B cell (primary cell): ENCODE data around the gene TECPR2. TPM values are rescaled to one million over a fixed set of nuclear protein-coding genes. Genes with fewer than 3 reads are reported as not detected.

Experiments used
- ATAC-seq: fragments of 200-7000 bp; cut with Tn5 transposase; one replicate; pipeline ENCODE4 v1.10.0; 2021; ENCODE audit warnings: low read depth, mild to moderate bottlenecking, moderate number of reproducible peaks, moderate library complexity
- CTCF ChIA-PET: fragments of 350-600 bp; sonication (Branson Sonifier 250); formaldehyde crosslinking; loops from one replicate; lab custom pipeline; 2021; ENCODE audit warnings: antibody characterized with exemption, inconsistent platforms; lab: Charles Lee
- POLR2A ChIA-PET: fragments of 350-600 bp; sonication (Branson Sonifier 250); formaldehyde crosslinking; loops from one replicate; lab custom pipeline; 2021; ENCODE audit warnings: antibody characterized with exemption; lab: Charles Lee
- DNase-seq: peaks from one replicate; pipeline ENCODE4 v3.0.0; 2013
- H2AFZ ChIP-seq: 2 replicates; pipeline ENCODE4 v1.6.1; 2012; ENCODE audit warnings: mild to moderate bottlenecking, low read depth, low read length; ENCODE audit not compliant: insufficient read depth, poor library complexity, severe bottlenecking
- H3K27ac ChIP-seq, 2 donors: 1 replicate in 1 of 2; 2 replicates in 1 of 2; pipeline ENCODE4 v1.5.1; 2012 to 2013; ENCODE audit warnings: low read length in 2 of 2, mild to moderate bottlenecking in 2 of 2, moderate library complexity in 1 of 2
- H3K27me3 ChIP-seq, 4 experiments: fragments of 200-600 bp in 1 of 4; sonication (generic) in 1 of 4; replicated peaks in 1 of 4; 1 replicate in 2 of 4; 2 replicates in 2 of 4; pipeline versions ENCODE4 v1.6.1 to v1.7.0; 2013 to 2016; ENCODE audit warnings: low read length in 3 of 4, mild to moderate bottlenecking in 2 of 4, mixed read lengths in 1 of 4, moderate library complexity in 1 of 4; ENCODE audit not compliant: insufficient read depth in 4 of 4, control insufficient read depth in 3 of 4; ENCODE audit errors: control extremely low read depth in 1 of 4
- H3K36me3 ChIP-seq, 2 experiments: replicated peaks in 1 of 2; 1 replicate in 1 of 2; 2 replicates in 1 of 2; pipeline versions ENCODE4 v1.6.1 to v1.7.1; 2013; ENCODE audit warnings: low read length in 1 of 2; ENCODE audit not compliant: insufficient read depth in 2 of 2, control insufficient read depth in 1 of 2; ENCODE audit errors: control extremely low read depth in 1 of 2, extremely low read depth in 1 of 2
- H3K4me1 ChIP-seq, 2 donors: fragments of 200-600 bp in 1 of 2; sonication (generic) in 1 of 2; 1 replicate in 1 of 2; 2 replicates in 1 of 2; pipeline versions ENCODE4 v1.5.1 to v1.6.1; 2013 to 2017; ENCODE audit warnings: low read length in 2 of 2; ENCODE audit not compliant: control insufficient read depth in 2 of 2, insufficient read depth in 2 of 2
- H3K4me2 ChIP-seq: replicated peaks from 2 replicates; pipeline ENCODE3; 2012; ENCODE audit warnings: mild to moderate bottlenecking, low read depth, low read length; ENCODE audit not compliant: poor library complexity, severe bottlenecking
- H3K4me3 ChIP-seq, 5 experiments: fragments of 200-600 bp in 1 of 5; sonication (generic) in 1 of 5; 1 replicate in 3 of 5; 2 replicates in 2 of 5; pipeline versions ENCODE4 v1.5.1 to v1.7.0; 2011 to 2016; ENCODE audit warnings: low read length in 4 of 5, mild to moderate bottlenecking in 4 of 5, low read depth in 2 of 5, control low read depth in 1 of 5, moderate library complexity in 1 of 5; ENCODE audit not compliant: insufficient read depth in 1 of 5; ENCODE audit errors: control extremely low read depth in 1 of 5, extremely low read depth in 1 of 5
- H3K79me2 ChIP-seq: fragments of 200-600 bp; sonication (generic); one replicate; pipeline ENCODE4 v1.6.0; 2016; ENCODE audit warnings: low read length; ENCODE audit not compliant: control insufficient read depth, insufficient read depth
- H3K9ac ChIP-seq: fragments of 200-600 bp; sonication (generic); 2 replicates; pipeline ENCODE4 v1.6.1; 2017; ENCODE audit warnings: mild to moderate bottlenecking, low read length, moderate library complexity
- H3K9me3 ChIP-seq, 3 donors: one replicate each; pipeline versions ENCODE4 v1.6.1 to v1.7.1; 2013; ENCODE audit warnings: low read length in 2 of 3; ENCODE audit not compliant: control insufficient read depth in 2 of 3, insufficient read depth in 1 of 3; ENCODE audit errors: control extremely low read depth in 1 of 3
- H4K20me1 ChIP-seq: 2 replicates; pipeline ENCODE4 v1.6.0; 2012; ENCODE audit warnings: mild to moderate bottlenecking, low read length; ENCODE audit not compliant: insufficient read depth, control insufficient read depth, poor library complexity, severe bottlenecking
- H3K27ac Mint-ChIP-seq: one replicate; pipeline ENCODE4 v1.8.0; 2021; ENCODE audit warnings: mixed read lengths
- H3K27me3 Mint-ChIP-seq: one replicate; pipeline ENCODE4 v1.8.0; 2021; ENCODE audit warnings: mixed read lengths
- H3K4me1 Mint-ChIP-seq: one replicate; pipeline ENCODE4 v1.8.0; 2021; ENCODE audit warnings: mixed read lengths
- H3K4me3 Mint-ChIP-seq: one replicate; pipeline ENCODE4 v1.8.0; 2021; ENCODE audit warnings: mixed read lengths
- H3K9me3 Mint-ChIP-seq: one replicate; pipeline ENCODE4 v1.8.0; 2022; ENCODE audit warnings: mixed read lengths; ENCODE audit not compliant: insufficient read depth
- EZH2 ChIP-seq: IDR thresholded peaks from 2 replicates; pipeline ENCODE4 v1.6.1; 2012; ENCODE audit warnings: borderline replicate concordance, low read depth, mild to moderate bottlenecking, moderate library complexity, low read length; ENCODE audit not compliant: insufficient read depth, poor library complexity, severe bottlenecking
- WGBS: methylation state at CpG from one replicate; pipeline ENCODE4 v1.1.5; 2013; ENCODE audit warnings: missing lambda C conversion rate; ENCODE audit not compliant: insufficient coverage; 5-methylcytosine and 5-hydroxymethylcytosine counted together
- intact Hi-C: fragments of 100-400 bp; cut with micrococcal nuclease; formaldehyde crosslinking; loops from one replicate; pipeline ENCODE4 v1.10.0; 2022
- polyA plus RNA-seq: library from polyadenylated mRNA; depleted of rRNA; stranded (reverse); fragments of >200 nt; gene quantifications from 2 replicates; pipeline ENCODE4 v1.2.3, GENCODE V29; 2012
- total RNA-seq, 2 donors: library from RNA; stranded (reverse); fragments of 120-200 nt in 1 of 2; gene quantifications; 1 replicate in 1 of 2; 2 replicates in 1 of 2; pipeline versions ENCODE4 v1.2.3 to v1.2.4, GENCODE V29; 2013 to 2022
- TF ChIP-seq, protein P1 (sequence below): fragments of 200-600 bp; IDR thresholded peaks from one replicate; pipeline ENCODE4 v1.8.0; 2022; ENCODE audit warnings: antibody characterized with exemption, mild to moderate bottlenecking

Gene TECPR2
- total and polyA plus RNA-seq, 2 donors (not counting 1 experiment from before 2014, with no cell fraction given) = 4.7 to 10.8 TPM

DNA sequence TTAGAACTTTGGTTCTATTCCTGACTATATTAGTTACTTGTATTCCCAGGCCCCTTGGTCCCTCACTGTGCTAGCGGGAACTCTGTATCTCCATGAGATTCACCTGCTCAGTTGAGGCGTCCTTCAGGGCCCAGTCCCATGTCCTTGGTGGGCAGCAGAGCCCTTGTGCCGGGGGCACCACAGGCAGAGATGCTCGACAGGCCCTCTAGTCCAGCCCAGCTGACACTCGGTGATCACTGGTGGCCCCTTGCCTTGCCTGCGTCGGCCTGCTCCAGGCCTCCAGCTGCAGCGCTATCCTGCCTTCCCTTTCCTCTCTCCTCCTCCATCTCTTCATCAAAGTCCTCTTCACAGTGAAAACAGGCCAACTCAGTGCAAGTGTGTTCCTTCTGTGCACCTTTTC, 76.8 kb downstream of the TECPR2 start:
- intact Hi-C loops = no loop called here
- H2AFZ ChIP-seq = no peak overlapping the region
- TF ChIP-seq EZH2 = no peak
- TF ChIP-seq, protein P1, sequence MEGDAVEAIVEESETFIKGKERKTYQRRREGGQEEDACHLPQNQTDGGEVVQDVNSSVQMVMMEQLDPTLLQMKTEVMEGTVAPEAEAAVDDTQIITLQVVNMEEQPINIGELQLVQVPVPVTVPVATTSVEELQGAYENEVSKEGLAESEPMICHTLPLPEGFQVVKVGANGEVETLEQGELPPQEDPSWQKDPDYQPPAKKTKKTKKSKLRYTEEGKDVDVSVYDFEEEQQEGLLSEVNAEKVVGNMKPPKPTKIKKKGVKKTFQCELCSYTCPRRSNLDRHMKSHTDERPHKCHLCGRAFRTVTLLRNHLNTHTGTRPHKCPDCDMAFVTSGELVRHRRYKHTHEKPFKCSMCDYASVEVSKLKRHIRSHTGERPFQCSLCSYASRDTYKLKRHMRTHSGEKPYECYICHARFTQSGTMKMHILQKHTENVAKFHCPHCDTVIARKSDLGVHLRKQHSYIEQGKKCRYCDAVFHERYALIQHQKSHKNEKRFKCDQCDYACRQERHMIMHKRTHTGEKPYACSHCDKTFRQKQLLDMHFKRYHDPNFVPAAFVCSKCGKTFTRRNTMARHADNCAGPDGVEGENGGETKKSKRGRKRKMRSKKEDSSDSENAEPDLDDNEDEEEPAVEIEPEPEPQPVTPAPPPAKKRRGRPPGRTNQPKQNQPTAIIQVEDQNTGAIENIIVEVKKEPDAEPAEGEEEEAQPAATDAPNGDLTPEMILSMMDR = no peak
- H3K36me3 ChIP-seq = peaks cover 0 to 14% of the 10 kb centered on the region in 2 experiments
- no peaks in the 10 kb centered on the region for H3K9me3 ChIP-seq
- DNase-seq (no peak), ATAC-seq (no peak)
- H3K4me1 Mint-ChIP-seq = peaks cover 3% of the 10 kb centered on the region
- no peak overlapping the region for H3K4me3 Mint-ChIP-seq
- H3K4me2 ChIP-seq = no peak overlapping the region
- CTCF ChIA-PET = interaction anchor here (0.6 to 6.2 kb wide), 5 partner anchors 9 to 639 kb away, joined by 3 to 118 read pairs (median 17); no protein-coding TSS in a partner anchor
- no peak overlapping the region for H3K4me3 ChIP-seq
- no peak overlapping the region for H3K27ac Mint-ChIP-seq
- peaks cover 4 to 6% of the 10 kb centered on the region in 2 donors for H3K4me1 ChIP-seq
- no peak overlapping the region for H3K27ac ChIP-seq
- no peaks in the 10 kb centered on the region for H3K79me2 ChIP-seq
- no peaks in the 10 kb centered on the region for H3K27me3 ChIP-seq
- peaks cover 6% of the 10 kb centered on the region for H4K20me1 ChIP-seq
- H3K9ac ChIP-seq = no peak overlapping the region
- POLR2A ChIA-PET = no interaction called here
- H3K9me3 Mint-ChIP-seq = no peaks in the 10 kb centered on the region
- no peaks in the 10 kb centered on the region for H3K27me3 Mint-ChIP-seq
- 99% methylated on average over 8 of the region's 8 CpGs for WGBS

DNA sequence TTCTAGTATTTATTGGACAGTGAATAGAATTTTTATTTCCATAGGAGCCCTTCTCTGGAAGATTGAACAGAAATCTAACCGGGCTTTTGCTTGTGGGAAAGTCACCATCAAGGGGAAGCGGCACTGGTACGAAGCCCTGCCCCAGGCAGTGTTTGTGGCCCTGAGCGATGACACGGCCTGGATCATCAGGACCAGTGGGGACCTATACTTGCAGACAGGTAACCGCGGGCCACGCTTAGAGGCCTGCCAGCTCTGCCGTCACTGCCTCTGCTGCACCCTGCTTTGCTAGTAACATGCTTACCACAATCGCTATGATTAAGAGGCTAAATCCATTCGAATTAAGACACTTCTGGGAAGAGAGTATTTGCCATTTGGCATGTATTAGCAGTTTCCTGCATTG, 77.7 kb downstream of the TECPR2 start:
- no peak overlapping the region for H3K27ac ChIP-seq
- WGBS = 98% methylated on average over 9 of the region's 11 CpGs
- H3K4me2 ChIP-seq = no peak overlapping the region
- H3K27me3 ChIP-seq = no peaks in the 10 kb centered on the region
- no peaks in the 10 kb centered on the region for H3K79me2 ChIP-seq
- no peak overlapping the region for H3K27ac Mint-ChIP-seq
- no peak overlapping the region for H3K4me3 Mint-ChIP-seq
- no peak overlapping the region for H3K9ac ChIP-seq
- no peak for ATAC-seq
- no peaks in the 10 kb centered on the region for H3K9me3 Mint-ChIP-seq
- H3K27me3 Mint-ChIP-seq = no peaks in the 10 kb centered on the region
- peaks cover 4 to 6% of the 10 kb centered on the region in 2 donors for H3K4me1 ChIP-seq
- ChIA-PET POLR2A (no interaction called here), CTCF (interaction anchor here (3.5 to 6.2 kb wide), 2 partner anchors 9 to 76 kb away, joined by 23 to 118 read pairs; no protein-coding TSS in a partner anchor)
- H3K4me1 Mint-ChIP-seq = peaks cover 3% of the 10 kb centered on the region
- DNase-seq = no peak
- no peaks in the 10 kb centered on the region for H3K9me3 ChIP-seq
- peaks cover 0 to 14% of the 10 kb centered on the region in 2 experiments for H3K36me3 ChIP-seq
- intact Hi-C loops = no loop called here
- H2AFZ ChIP-seq = no peak overlapping the region
- peaks cover 6% of the 10 kb centered on the region for H4K20me1 ChIP-seq
- no peak for TF ChIP-seq EZH2
- TF ChIP-seq, protein P1 = no peak
- no peak overlapping the region for H3K4me3 ChIP-seq
